Lower leg skin (tissue), 4 donors: ENCODE measurements around the gene MCTP2. TPM values are rescaled to one million over a fixed set of nuclear protein-coding genes. Genes with fewer than 3 reads are reported as not detected.

Experiments used
- DNase-seq, 2 donors: peaks; one replicate each; pipeline ENCODE4 v3.0.0-alpha.2; 2019; ENCODE audit warnings: low spot score in 2 of 2
- H3K4me3 ChIP-seq: fragments of 200-600 bp; sonication (generic); 2 replicates; pipeline ENCODE4 v1.5.1; 2017; ENCODE audit warnings: mild to moderate bottlenecking, low read depth; ENCODE audit not compliant: poor library complexity, severe bottlenecking
- POLR2A ChIP-seq, 2 donors: fragments of 450-650 bp; IDR thresholded peaks; one replicate each; pipeline ENCODE4 v1.6.1; 2016 to 2017; ENCODE audit warnings: antibody characterized with exemption in 2 of 2, mild to moderate bottlenecking in 1 of 2, moderate library complexity in 1 of 2
- whole genome bisulfite sequencing, 2 donors: methylation state at CpG; one replicate each; pipeline ENCODE4 v1.1.5; 2018; 5-methylcytosine and 5-hydroxymethylcytosine counted together
- intact Hi-C: fragments of 100-400 bp; cut with DNase I; formaldehyde crosslinking; loops from one replicate; pipeline ENCODE4 v1.15.0; 2023; ENCODE audit warnings: low total_unique reads
- total RNA-seq, 4 donors: library from RNA; depleted of rRNA; stranded (reverse); fragments of >200 nt; gene quantifications; one replicate each; pipeline ENCODE4 v1.1.0, GENCODE V29; 2016
- TF ChIP-seq, protein P1 (sequence below), 3 donors: fragments of 450-650 bp; IDR thresholded peaks; one replicate each; pipeline ENCODE4 v1.5.1; 2016; ENCODE audit warnings: antibody characterized with exemption in 3 of 3, mild to moderate bottlenecking in 3 of 3, moderate library complexity in 2 of 3

MCTP2 gene
- total RNA-seq, 4 donors from 2014 or later = 18.9 to 24.1 (median 20.4) TPM

DNA sequence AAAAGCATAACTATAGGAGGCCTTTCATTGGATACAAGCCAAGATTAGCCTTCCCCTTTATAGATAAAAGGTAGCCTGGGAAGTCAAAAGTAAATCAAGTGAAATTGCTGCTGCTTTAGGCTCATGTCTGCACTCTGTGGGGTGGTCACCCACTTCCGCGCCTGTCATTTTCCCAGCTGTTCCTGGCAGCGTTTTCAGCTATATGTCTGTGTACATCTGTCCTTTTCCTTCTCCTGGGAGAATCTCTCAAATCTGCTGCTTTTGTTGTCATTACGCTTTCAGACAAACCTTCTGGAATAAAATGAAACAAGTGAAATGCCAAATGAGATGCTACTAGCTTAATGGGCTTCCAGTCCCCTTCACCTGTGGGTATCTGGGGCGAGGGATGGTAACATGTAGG is 211.8 kb downstream of the MCTP2 start:
- 96 to 98% methylated on average over 5 of the region's 5 CpGs for WGBS, 2 donors
- intact Hi-C loops = no loop called here
- DNase-seq = no peak
- H3K4me3 ChIP-seq = no peak overlapping the region
- no peak for TF ChIP-seq POLR2A (IDR thresholded peaks at IDR 0.05)
- TF ChIP-seq, protein P1, sequence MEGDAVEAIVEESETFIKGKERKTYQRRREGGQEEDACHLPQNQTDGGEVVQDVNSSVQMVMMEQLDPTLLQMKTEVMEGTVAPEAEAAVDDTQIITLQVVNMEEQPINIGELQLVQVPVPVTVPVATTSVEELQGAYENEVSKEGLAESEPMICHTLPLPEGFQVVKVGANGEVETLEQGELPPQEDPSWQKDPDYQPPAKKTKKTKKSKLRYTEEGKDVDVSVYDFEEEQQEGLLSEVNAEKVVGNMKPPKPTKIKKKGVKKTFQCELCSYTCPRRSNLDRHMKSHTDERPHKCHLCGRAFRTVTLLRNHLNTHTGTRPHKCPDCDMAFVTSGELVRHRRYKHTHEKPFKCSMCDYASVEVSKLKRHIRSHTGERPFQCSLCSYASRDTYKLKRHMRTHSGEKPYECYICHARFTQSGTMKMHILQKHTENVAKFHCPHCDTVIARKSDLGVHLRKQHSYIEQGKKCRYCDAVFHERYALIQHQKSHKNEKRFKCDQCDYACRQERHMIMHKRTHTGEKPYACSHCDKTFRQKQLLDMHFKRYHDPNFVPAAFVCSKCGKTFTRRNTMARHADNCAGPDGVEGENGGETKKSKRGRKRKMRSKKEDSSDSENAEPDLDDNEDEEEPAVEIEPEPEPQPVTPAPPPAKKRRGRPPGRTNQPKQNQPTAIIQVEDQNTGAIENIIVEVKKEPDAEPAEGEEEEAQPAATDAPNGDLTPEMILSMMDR (IDR thresholded peaks at IDR 0.05) = no peak

DNA sequence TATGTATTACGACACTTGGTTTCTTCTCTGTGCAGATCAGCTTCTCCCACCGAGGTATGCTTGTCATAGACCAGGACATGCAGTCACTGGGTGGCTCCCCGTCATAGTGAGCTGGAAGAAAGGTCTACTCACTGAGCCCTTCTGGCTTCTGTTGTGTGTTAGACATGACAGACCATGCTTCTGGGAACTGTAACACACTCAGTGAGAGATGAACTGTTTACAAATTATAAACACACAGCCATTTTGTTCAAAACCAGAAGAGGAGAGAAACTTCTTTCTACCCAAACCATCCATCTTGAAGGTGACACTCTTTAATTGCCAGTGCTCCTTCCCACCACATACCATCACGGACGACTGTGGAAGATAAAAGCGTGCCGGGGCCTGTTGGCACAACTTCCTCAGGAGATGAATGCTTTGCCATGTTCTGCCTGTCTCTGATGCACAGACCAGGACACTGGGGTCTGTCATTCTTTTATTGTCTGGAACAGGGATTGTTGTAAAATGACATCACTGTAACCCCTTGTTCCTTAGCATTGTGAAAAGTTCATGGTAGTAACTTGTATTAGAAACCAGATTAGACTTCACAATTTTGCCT is 214.3 kb downstream of the MCTP2 start:
- TF ChIP-seq, protein P1 (IDR thresholded peaks at IDR 0.05) = no peak
- TF ChIP-seq POLR2A (IDR thresholded peaks at IDR 0.05) = no peak
- no peak overlapping the region for H3K4me3 ChIP-seq
- no peak for DNase-seq
- WGBS, 2 donors = 69 to 72% methylated on average over 7 of the region's 7 CpGs
- intact Hi-C loops = no loop called here

DNA sequence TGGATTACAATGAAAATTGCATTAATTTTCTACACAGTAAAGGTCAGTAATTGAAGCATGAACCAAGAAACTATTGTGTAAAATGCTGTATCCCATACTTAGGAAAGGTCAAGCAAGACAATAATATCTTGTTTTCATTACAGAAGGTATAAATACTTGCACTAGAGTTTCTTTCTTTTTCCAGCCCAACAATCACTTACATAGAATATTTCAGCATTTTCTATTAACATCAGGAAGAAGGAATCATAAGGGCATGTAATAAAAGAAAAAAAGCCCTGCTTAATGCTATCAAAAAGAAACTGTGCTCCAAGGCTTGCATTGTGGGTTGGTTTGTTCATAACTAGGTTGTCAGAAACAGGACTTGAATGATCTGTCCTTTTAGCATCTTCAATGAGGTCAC is 215.1 kb downstream of the MCTP2 start:
- TF ChIP-seq, protein P1 (IDR thresholded peaks at IDR 0.05) = no peak
- no peak for TF ChIP-seq POLR2A (IDR thresholded peaks at IDR 0.05)
- no peak for DNase-seq
- H3K4me3 ChIP-seq = no peak overlapping the region
- intact Hi-C loops = no loop called here

DNA sequence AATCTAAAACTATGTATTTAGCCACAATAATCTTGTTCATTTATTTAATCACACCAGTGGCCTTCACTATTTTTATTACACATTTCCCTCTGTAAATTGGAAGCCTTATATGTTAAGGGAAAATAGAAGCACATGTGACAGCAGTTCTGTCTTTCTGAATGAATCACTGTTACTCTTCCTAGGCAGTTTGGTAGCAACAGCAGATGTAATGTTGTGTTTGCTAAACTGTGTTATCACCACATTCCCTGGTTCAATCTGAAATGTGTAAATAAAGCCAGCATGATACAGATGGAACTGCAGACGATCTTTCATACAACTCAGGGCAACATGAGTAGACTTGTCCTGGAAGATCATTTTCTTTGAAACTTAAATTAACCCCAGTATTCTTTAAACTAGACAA is 220.1 kb downstream of the MCTP2 start:
- intact Hi-C loops = no loop called here
- TF ChIP-seq POLR2A (IDR thresholded peaks at IDR 0.05) = no peak
- TF ChIP-seq, protein P1 (IDR thresholded peaks at IDR 0.05) = no peak
- DNase-seq = no peak
- WGBS, 2 donors = 42 to 45% methylated on average over 1 of the region's 1 CpG
- H3K4me3 ChIP-seq = no peak overlapping the region

DNA sequence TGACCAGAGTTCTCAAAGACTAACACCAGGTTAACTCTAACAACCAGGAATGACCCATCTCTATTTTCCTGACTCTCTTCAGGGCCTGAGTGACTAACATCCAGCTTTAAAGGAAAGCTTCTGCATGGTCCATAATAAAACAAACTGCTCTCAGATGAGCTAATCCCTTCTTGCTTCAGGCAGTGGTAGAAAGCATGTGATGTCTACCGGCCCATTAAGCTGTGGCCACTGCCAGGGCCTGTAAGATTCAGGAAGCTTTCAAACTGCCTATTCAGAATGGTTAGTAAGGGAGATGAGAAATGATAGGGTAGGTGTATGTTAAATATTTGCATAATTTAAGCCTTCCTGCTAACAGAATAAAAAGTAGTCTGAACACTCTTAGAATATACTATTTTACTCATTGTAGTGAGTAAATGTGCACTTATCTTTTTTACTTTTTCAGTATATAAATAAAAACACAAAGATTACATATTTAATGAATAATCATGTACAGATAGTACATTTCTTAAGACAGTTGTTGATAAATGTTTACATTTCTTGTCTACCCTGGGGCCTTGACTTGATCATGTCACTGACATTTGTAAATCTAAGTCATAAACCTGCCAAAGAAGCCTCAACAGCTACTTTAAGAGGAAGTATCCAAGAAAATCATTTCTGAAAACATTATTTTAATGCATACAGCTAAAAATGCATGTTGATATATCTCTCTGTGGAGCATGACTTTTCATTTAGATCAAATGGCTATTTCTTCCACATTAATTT is 222.0 kb downstream of the MCTP2 start:
- H3K4me3 ChIP-seq = no peak overlapping the region
- WGBS, 2 donors = 43 to 58% methylated on average over 1 of the region's 1 CpG
- intact Hi-C loops = no loop called here
- no peak for TF ChIP-seq POLR2A (IDR thresholded peaks at IDR 0.05)
- TF ChIP-seq, protein P1 (IDR thresholded peaks at IDR 0.05) = no peak
- no peak for DNase-seq
